Common myeloid progenitor, CD34-positive (primary cell): Measurements from ENCODE around the gene AFG1L.
A peak's percentile ranks its signal among the peaks of the same experiment; 100 is the strongest.

Source experiments
- CTCF ChIA-PET: fragments of 350-600 bp; sonication (Branson Sonifier 250); formaldehyde crosslinking; loops from one replicate; lab custom pipeline; 2021; ENCODE audit warnings: antibody characterized with exemption; lab: Charles Lee
- POLR2A ChIA-PET: fragments of 350-600 bp; sonication (Branson Sonifier 250); formaldehyde crosslinking; loops from one replicate; lab custom pipeline; 2021; ENCODE audit warnings: antibody characterized with exemption; lab: Charles Lee
- DNase-seq, 3 donors: peaks; one replicate each; pipeline versions ENCODE4 v3.0.0 to v3.0.0-alpha.2; 2013
- H3K27ac ChIP-seq, 2 experiments: 1 replicate in 1 of 2; 2 replicates in 1 of 2; pipeline ENCODE4 v1.7.0; 2013; ENCODE audit warnings: inconsistent platforms in 2 of 2, low read length in 2 of 2, mild to moderate bottlenecking in 2 of 2, low read depth in 1 of 2, moderate library complexity in 1 of 2; ENCODE audit not compliant: severe bottlenecking in 2 of 2, insufficient read depth in 1 of 2, poor library complexity in 1 of 2
- H3K27me3 ChIP-seq, 5 experiments: replicated peaks in 2 of 5; 1 replicate in 3 of 5; 2 replicates in 2 of 5; pipeline versions ENCODE4 v1.6.1 to v1.7.0; 2013; ENCODE audit warnings: low read length in 4 of 5, mild to moderate bottlenecking in 2 of 5, moderate library complexity in 2 of 5, inconsistent platforms in 1 of 5; ENCODE audit not compliant: insufficient read depth in 5 of 5, control insufficient read depth in 4 of 5
- H3K36me3 ChIP-seq, 4 experiments: 1 replicate in 2 of 4; 2 replicates in 2 of 4; pipeline versions ENCODE4 v1.6.1 to v1.7.0; 2013; ENCODE audit warnings: low read length in 3 of 4, control low read depth in 1 of 4, mild to moderate bottlenecking in 1 of 4; ENCODE audit not compliant: control insufficient read depth in 4 of 4, insufficient read depth in 4 of 4
- H3K4me1 ChIP-seq, 4 experiments: 1 replicate in 3 of 4; 2 replicates in 1 of 4; pipeline versions ENCODE4 v1.6.1 to v1.7.1; 2013; ENCODE audit warnings: low read length in 3 of 4, mild to moderate bottlenecking in 3 of 4, control low read depth in 1 of 4, inconsistent platforms in 1 of 4, moderate library complexity in 1 of 4; ENCODE audit not compliant: control insufficient read depth in 4 of 4, insufficient read depth in 4 of 4; ENCODE audit errors: control extremely low read depth in 1 of 4
- H3K4me3 ChIP-seq, 7 experiments: 1 replicate in 4 of 7; 2 replicates in 3 of 7; pipeline versions ENCODE4 v1.5.1 to v1.7.0; 2013; ENCODE audit warnings: mild to moderate bottlenecking in 7 of 7, low read length in 6 of 7, moderate library complexity in 6 of 7, inconsistent platforms in 2 of 7, low read depth in 2 of 7, control low read depth in 1 of 7; ENCODE audit not compliant: insufficient read depth in 4 of 7, control insufficient read depth in 1 of 7; ENCODE audit errors: extremely low read depth in 1 of 7
- H3K9me3 ChIP-seq, 5 experiments: 1 replicate in 4 of 5; 2 replicates in 1 of 5; pipeline versions ENCODE4 v1.6.1 to v1.7.1; 2013; ENCODE audit warnings: low read length in 4 of 5, mild to moderate bottlenecking in 2 of 5, inconsistent platforms in 1 of 5, low read depth in 1 of 5, moderate library complexity in 1 of 5; ENCODE audit not compliant: control insufficient read depth in 4 of 5, insufficient read depth in 2 of 5; ENCODE audit errors: control extremely low read depth in 1 of 5
- WGBS: methylation state at CpG from one replicate; pipeline ENCODE4 v1.1.5; 2013; ENCODE audit not compliant: insufficient coverage; 5-methylcytosine and 5-hydroxymethylcytosine counted together

AFG1L gene

GRCh38 chr6:108544606-108545005 is 249.8 kb downstream of the AFG1L start:
- POLR2A ChIA-PET = no interaction called here
- Histone ChIP-seq H3K4me3 (no peak overlapping the region), H3K9me3 (no peaks in the 10 kb centered on the region), H3K4me1 (peaks cover 0 to 20% (median 13%) of the 10 kb centered on the region in 4 experiments), H3K27me3 (no peaks in the 10 kb centered on the region), H3K36me3 (no peaks in the 10 kb centered on the region), H3K27ac (no peak overlapping the region)
- CTCF ChIA-PET = interaction anchor here (0.7 to 8.7 kb wide), 6 partner anchors 10 to 527 kb away, joined by 3 to 106 read pairs (median 40); no protein-coding TSS in a partner anchor
- no peak for DNase-seq
- 100% methylated on average over 2 of the region's 3 CpGs for WGBS

- no peaks in the 10 kb centered on the region for H3K9me3 ChIP-seq
- DNase-seq = peak in 2 of 3 donors; percentile 27 to 44
- ChIA-PET POLR2A (no interaction called here), CTCF (interaction anchor here (1.4 to 8.7 kb wide), 5 partner anchors 8 to 526 kb away, joined by 4 to 106 read pairs (median 60); no protein-coding TSS in a partner anchor)
- H3K4me1 ChIP-seq = peaks cover 0 to 19% (median 13%) of the 10 kb centered on the region in 4 experiments
- H3K36me3 ChIP-seq = no peaks in the 10 kb centered on the region
- H3K4me3 ChIP-seq = no peak overlapping the region
- 74% methylated on average over 6 of the region's 6 CpGs for WGBS
- H3K27ac ChIP-seq = no peak overlapping the region
- no peaks in the 10 kb centered on the region for H3K27me3 ChIP-seq
Observed at GRCh38 chr6:108546079-108547049, 251.5 kb downstream of the AFG1L start.

- H3K27me3 ChIP-seq = no peaks in the 10 kb centered on the region
- ChIA-PET POLR2A (no interaction called here), CTCF (interaction anchor here (1.4 kb wide), 1 partner anchor 353 kb away, joined by 3 read pairs; no protein-coding TSS in a partner anchor)
- no peaks in the 10 kb centered on the region for H3K9me3 ChIP-seq
- no peak overlapping the region for H3K27ac ChIP-seq
- H3K36me3 ChIP-seq = no peaks in the 10 kb centered on the region
- peaks cover 0 to 19% (median 8%) of the 10 kb centered on the region in 4 experiments for H3K4me1 ChIP-seq
- no peak for DNase-seq
- H3K4me3 ChIP-seq = no peak overlapping the region
- WGBS = no CpG with 5 or more reads among the region's 1 CpG
Observed at GRCh38 chr6:108549241-108549640, 254.4 kb downstream of the AFG1L start.

- peaks cover 0 to 22% (median 8%) of the 10 kb centered on the region in 4 experiments for H3K4me1 ChIP-seq
- no peak for DNase-seq
- CTCF ChIA-PET = interaction anchor here (1.4 to 1.6 kb wide), 2 partner anchors 353 to 526 kb away, joined by 3 read pairs; no protein-coding TSS in a partner anchor
- H3K36me3 ChIP-seq = no peaks in the 10 kb centered on the region
- POLR2A ChIA-PET = no interaction called here
- no peaks in the 10 kb centered on the region for H3K27me3 ChIP-seq
- no peak overlapping the region for H3K27ac ChIP-seq
- H3K9me3 ChIP-seq = no peaks in the 10 kb centered on the region
- no peak overlapping the region for H3K4me3 ChIP-seq
- WGBS = 94% methylated on average over 2 of the region's 3 CpGs
Observed at GRCh38 chr6:108549741-108550140, 254.9 kb downstream of the AFG1L start.

- Histone ChIP-seq H3K9me3 (no peaks in the 10 kb centered on the region), H3K36me3 (no peaks in the 10 kb centered on the region), H3K4me3 (no peak overlapping the region), H3K27ac (no peak overlapping the region), H3K4me1 (peaks cover 0 to 20% (median 8%) of the 10 kb centered on the region in 4 experiments), H3K27me3 (no peaks in the 10 kb centered on the region)
- CTCF ChIA-PET = interaction anchor here (1.0 to 9.2 kb wide), 4 partner anchors 7 to 525 kb away, joined by 3 to 71 read pairs (median 3); no protein-coding TSS in a partner anchor
- POLR2A ChIA-PET = no interaction called here
- DNase-seq = no peak
- 90% methylated on average over 2 of the region's 3 CpGs for WGBS
Observed at GRCh38 chr6:108550256-108550655, 255.4 kb downstream of the AFG1L start.

- ChIA-PET CTCF (interaction anchor here (1.1 to 9.2 kb wide), 5 partner anchors 9 to 523 kb away, joined by 3 to 71 read pairs (median 13); no protein-coding TSS in a partner anchor), POLR2A (no interaction called here)
- no peak for DNase-seq
- H3K4me1 ChIP-seq = peaks cover 2 to 39% (median 24%) of the 10 kb centered on the region in 4 experiments
- no peak overlapping the region for H3K4me3 ChIP-seq
- H3K36me3 ChIP-seq = no peaks in the 10 kb centered on the region
- WGBS = 92% methylated on average over 4 of the region's 7 CpGs
- no peaks in the 10 kb centered on the region for H3K27me3 ChIP-seq
- no peak overlapping the region for H3K27ac ChIP-seq
- H3K9me3 ChIP-seq = no peaks in the 10 kb centered on the region
Observed at GRCh38 chr6:108555399-108556052, 260.7 kb downstream of the AFG1L start.
